ENCODE data around the gene CIAO3.
"Not testable (repeated sequence)": the region's sequence is repeated elsewhere in the genome, so short reads cannot be mapped to it uniquely, and the experiment has no call there.

Gene CIAO3

DNA sequence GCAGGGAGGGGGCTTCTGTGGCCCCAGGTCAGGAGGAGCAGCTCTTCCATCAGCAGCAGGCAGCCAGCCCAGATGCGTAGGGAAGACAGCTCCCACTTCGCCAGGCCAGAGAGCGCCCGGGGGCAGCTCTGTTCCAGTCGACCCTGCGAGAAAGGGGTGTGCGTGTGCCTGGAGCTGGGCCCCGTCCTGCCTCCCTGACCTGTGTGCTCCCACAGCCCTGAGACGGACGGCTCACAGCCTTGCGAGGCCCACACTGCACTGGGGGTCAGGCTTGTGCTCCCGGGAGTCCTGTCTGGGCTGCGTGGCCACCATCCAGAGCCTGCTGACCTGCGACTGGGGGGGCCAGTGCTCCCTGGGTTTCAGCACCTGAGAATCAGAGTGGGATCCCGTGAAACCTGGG lies 19.3 kb upstream of the CIAO3 start:
- no peak for DNase-seq (ENCODE audit: low read depth)

DNA sequence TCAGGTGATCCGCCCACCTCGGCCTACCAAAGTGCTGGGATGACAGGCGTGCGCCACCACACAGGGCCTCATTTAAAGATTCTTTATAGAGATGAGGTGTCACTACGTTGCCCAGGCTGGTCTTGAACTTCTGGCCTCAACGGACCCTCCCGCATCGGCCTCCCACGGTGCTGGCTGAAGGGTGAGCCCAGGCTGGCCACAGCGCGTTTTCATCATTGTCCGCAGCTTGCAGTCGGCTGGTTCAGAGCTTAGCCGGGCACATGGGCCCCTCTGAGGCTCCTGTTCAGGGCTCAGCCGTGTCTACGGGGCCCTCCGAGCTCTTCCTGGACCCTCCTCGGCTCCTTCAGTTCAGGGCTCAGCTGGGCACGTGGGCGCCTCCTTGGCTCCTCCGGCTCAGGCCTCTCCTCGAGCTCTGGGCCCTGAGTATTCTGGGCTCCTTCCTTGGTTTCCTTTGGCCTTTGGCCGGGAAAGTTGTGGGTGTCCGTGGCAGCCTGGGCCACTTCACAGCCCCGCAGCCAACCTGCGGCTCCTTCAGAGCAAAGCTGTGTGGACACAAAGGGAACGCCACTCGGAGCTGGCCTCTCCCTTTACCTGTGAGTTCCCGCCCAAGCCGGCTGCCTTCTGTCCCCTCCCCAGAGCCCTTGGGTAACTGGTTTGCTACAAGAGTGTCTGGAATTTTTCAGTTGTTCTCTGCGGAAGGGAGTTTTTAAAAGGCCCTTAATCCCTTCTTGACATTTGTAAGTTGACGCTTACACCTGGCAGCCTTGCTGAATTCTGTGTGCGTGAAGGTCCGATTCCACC lies 18.5 kb upstream of the CIAO3 start:
- DNase-seq (ENCODE audit: low read depth) = no peak

DNA sequence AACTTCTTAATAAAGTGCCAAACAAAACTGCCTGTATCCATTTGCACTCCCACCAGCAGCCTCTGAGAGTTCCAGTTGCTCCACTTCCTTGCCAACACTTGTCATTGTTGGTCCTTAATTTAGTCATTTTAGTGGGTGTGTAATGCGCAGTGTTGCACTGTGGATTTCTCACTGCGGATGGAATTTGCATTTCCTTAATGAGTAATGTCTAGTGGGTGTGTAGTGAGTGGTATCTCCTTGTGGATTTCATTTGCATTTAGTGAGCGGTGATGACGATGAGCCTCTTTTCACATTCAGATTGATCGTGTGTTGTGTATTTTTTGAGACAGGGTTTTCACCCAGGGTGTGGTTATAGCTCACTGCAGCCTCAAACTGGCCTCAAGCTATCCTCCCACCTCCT lies 15.6 kb upstream of the CIAO3 start:
- no peak for DNase-seq (ENCODE audit: low read depth)

DNA sequence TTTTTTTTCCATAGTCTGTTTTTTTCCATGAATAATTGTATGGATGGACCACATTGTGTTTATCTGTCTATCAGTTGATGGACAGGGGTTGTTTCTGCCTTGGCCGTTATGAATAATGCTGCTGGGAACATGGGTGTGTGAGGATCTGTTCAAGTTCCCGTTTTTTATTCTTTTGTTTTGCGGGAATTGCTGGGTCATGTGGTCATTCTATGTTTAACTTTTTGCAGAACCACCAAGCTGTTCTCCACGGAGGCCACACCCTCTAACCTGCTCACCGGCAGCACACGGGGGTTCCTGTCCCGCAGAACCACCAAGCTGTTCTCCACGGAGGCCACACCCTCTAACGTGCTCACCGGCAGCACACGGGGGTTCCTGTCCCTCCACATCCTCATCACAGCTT lies 13.9 kb upstream of the CIAO3 start:
- DNase-seq (ENCODE audit: low read depth) = no peak

DNA sequence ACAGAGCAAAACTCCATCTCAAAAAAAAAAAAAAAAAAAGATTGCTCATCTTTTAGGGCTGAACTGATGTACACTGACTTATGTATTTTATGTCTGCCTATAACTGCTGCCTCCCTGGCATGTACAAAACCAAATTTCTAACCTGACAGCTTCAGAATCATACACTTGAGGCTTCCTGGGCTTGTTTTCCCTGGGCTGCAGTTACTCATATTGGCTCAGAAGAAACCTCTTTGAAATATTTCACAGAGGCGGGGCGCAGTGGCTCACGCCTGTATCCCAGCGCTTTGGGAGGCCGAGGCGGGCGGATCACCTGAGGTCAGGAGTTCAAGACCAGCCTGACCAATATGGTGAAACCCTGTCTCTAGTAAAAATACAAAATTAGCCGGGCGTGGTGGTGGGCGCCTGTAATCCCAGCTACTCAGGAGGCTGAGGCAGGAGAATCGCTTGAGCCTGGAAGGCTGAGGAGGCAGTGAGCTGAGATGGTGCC lies 13.4 kb upstream of the CIAO3 start:
- DNase-seq (ENCODE audit: low read depth) = not testable (repeated sequence)

DNA sequence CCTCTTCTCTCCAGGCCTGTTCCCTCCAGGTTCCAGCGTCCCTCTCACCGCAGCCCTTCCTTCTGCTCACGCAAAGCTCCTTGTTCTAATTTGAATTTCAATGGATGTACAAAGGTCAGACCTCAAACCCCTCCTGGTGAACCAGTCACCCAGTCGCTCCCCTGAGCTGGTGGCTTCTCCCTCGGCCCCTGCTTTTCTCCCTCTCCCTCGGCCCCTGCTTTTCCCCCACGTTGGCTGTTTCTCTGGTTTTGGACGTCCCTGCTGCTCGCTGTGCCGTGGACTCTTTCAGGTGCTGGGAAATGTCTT lies 11.2 kb upstream of the CIAO3 start:
- DNase-seq (ENCODE audit: low read depth) = no peak

GRCh38 chr16:751152-752006 lies 10.6 kb upstream of the CIAO3 start:
- no peak for DNase-seq (ENCODE audit: low read depth)

- no peak for DNase-seq (ENCODE audit: low read depth)
Measured at GRCh38 chr16:750485-750884, 9.7 kb upstream of the CIAO3 start.

- no peak for DNase-seq (ENCODE audit: low read depth)
Measured at GRCh38 chr16:749010-749409, 8.2 kb upstream of the CIAO3 start.

DNA sequence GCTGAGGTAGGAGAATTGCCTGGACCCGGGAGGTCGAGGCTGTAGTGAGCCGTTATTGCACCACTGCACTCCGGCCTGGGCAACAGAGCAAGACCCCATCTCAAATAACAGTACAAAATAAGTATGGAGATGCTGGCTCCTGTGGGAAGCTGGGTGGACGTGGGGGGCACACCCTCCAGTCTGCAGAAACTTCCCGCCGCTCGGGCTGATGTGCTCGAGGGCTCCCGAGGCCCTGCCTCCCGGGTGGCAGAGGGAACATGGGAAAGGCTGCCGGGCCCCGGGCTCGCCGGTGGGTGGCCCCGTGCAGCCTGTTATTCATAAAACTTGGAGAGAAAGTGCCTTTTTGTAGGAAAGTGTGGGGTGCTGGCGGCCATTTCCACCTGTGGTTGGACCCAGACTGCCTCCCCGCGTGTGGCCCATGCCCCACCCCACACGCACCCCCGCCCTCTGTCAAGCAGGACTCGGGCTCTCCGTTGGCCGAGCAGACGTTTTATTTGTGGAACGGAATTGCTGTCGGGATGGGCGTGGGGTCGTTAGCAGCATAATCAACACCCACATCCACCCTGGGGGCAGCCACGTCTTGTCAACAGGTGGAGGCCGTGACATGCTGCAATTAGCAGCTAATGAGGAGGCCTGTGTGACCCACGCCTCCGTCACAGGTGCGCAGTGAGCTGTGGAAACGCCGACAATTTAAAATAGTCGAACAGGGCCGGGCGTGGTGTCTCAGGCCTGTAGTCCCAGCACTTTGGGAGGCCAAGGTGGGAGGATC lies 7.4 kb upstream of the CIAO3 start:
- DNase-seq (ENCODE audit: low read depth) = no peak

- DNase-seq (ENCODE audit: low read depth) = no peak
Measured at GRCh38 chr16:746637-747036, 5.8 kb upstream of the CIAO3 start.

- no peak for DNase-seq (ENCODE audit: low read depth)
Measured at GRCh38 chr16:745739-746138, 4.9 kb upstream of the CIAO3 start.

GRCh38 chr16:743794-744500 lies 3.1 kb upstream of the CIAO3 start:
- no peak for DNase-seq (ENCODE audit: low read depth)

DNA sequence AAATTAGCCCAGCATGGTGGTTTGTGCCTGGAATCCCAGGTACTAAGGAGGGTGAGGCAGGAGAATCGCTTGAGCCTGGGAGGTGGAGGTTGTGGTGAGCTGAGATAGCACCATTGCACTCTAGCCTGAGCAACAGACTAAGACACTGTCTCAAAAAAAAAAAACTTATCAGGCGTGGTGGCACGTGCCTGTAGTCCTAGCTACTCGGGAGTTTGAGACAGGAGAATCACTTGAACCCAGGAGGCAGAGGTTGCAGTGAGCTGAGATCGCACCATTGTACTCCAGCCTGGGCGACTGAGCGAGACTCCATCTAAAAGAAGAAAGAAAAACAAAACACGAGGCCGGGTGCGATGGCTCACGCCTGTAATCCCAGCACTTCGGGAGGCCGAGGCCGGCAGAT lies 2.1 kb upstream of the CIAO3 start:
- not testable (repeated sequence) for DNase-seq (ENCODE audit: low read depth)

GRCh38 chr16:741986-742629 lies 1.3 kb upstream of the CIAO3 start:
- no peak for DNase-seq (ENCODE audit: low read depth)

DNA sequence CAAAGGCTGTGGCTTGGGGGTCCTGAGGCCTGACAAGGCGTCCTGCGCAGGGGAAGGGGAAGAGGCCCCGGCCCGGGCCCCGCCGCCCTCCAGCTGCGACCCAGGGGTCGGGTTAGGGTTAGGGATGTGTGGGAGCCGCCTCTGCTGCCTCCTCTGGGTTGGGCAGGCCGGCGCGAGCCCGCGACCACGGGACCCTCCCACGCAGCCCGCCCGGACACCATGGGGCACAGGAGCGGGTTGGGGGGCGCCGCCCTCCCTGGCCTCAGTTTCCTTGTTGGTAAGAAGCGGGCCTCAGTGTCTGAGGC lies 386 bp downstream of the CIAO3 start:
- DNase-seq (ENCODE audit: low read depth) = peak; percentile 41

DNA sequence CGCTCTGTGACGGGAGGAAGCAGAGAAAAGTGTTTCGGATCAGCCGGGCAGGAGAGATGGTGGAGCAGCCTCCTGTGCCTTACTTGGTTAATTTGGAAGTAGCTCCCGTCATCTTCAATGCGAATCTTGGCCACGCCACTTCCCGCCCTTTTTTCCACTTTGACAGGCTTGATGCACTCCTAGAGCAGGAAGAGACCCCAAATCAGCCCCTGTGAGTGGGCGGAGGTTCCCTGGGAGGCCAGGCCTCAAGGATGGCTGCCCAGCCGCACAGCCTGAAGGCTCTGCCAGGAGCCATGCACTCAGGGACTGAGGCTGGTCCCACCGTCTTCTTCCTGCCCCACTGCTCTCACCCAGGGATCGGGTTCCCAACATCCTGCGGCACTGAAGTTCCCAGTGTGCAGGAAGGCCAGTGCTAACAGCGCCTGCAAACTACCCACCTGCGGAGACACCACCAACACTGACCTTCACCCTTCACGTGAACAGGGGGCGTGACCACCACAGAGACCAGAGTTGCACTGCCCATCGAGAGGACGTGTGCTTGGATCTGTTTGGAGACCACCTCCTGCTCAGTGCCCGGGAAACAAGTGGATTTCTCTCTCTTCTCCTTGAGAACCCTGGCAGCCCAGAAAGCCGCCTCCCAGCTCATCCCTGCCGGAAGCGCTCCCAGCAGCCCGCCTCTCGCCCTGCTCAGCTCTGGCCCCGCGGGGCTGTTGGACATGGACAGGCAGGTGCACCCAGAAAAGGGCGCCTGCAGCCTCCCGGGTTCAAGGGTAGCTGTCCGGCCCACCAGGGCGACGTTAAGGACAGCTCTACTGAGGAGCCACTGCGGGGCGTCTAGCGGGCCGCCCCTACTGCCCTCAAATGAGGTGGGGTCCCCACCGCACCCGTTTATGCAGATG lies 988 bp downstream of the CIAO3 start:
- no peak for DNase-seq (ENCODE audit: low read depth)

- no peak for DNase-seq (ENCODE audit: low read depth)
Measured at GRCh38 chr16:736936-737481, 3.8 kb downstream of the CIAO3 start.

DNA sequence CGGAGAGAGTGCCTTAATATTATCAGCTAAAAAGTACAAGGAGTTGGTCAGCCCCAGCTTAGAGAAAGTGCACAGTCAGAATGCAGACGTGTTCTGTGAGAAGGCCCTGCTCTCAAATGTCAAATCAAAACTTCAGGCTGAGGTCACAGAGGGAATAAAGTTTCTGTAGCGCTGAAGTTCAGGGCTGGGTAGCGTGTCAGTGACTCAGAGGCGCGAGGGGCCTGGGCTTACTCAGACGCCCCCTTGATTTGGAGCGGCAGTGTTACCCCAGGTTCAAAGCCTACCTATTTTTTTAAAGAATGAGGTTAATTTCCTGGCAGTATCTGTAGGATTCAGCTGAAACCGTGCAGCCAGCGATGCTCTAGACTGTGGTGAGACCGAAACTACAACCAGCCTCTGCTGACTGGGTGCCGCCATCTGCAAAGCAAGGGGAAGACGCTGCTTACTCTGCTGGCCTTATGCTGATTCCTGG lies 4.8 kb downstream of the CIAO3 start:
- no peak for DNase-seq (ENCODE audit: low read depth)

Measured in CMK (cell line).